Progenitor cell of endocrine pancreas (in vitro differentiated cells): ENCODE results near the gene SLFN14. TPM values are rescaled to one million over a fixed set of nuclear protein-coding genes. Genes with fewer than 3 reads are reported as not detected.

Experiments used
- DNase-seq: peaks from one replicate; pipeline ENCODE4 v3.0.0; 2021; ENCODE audit warnings: low spot score; ENCODE audit not compliant: unreplicated experiment
- H3K27ac Mint-ChIP-seq: 2 replicates; pipeline ENCODE4 v1.8.0; 2021; ENCODE audit warnings: mild to moderate bottlenecking, moderate library complexity, mixed read lengths
- H3K27me3 Mint-ChIP-seq: 2 replicates; pipeline ENCODE4 v1.8.0; 2021; ENCODE audit warnings: mixed read lengths
- H3K36me3 Mint-ChIP-seq: 2 replicates; pipeline ENCODE4 v1.8.0; 2022; ENCODE audit warnings: mixed read lengths; ENCODE audit not compliant: insufficient read depth
- H3K4me1 Mint-ChIP-seq: 2 replicates; pipeline ENCODE4 v1.8.0; 2021; ENCODE audit warnings: low read depth, mixed read lengths
- H3K4me3 Mint-ChIP-seq: 2 replicates; pipeline ENCODE4 v1.8.0; 2021; ENCODE audit warnings: low read depth, mild to moderate bottlenecking, moderate library complexity, mixed read lengths
- H3K9me3 Mint-ChIP-seq: 2 replicates; pipeline ENCODE4 v1.8.0; 2021; ENCODE audit warnings: low read depth, mixed read lengths
- total RNA-seq: library from RNA; stranded (reverse); gene quantifications from 2 replicates; pipeline ENCODE4 v1.2.1, GENCODE V29; 2021
- TF ChIP-seq, protein P1 (sequence below): fragments of 200-600 bp; sonication (generic); IDR thresholded peaks from one replicate; pipeline ENCODE4 v1.5.0; 2021; ENCODE audit warnings: antibody characterized with exemption, mild to moderate bottlenecking; ENCODE audit not compliant: unreplicated experiment

SLFN14 gene
- total RNA-seq, 1 donor from 2014 or later, result not detected

DNA sequence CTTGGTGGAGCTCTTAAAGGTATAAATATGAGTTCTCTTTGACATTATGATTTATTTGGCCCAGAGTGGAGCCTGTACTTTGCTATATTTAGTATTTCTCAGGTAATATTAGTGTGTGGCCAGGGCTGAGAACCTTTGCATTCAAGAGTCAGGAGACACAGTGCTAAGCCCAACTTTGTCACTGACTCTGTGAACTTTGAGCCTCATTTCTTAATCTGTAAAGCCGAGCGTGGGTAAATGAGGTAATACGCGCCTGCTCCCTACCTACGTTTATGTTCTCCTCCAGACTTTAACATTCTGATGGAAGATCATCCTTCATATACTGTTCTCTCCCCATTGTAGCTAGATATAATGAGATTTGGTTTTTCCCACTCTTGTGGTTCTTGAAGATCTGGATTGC, 37.0 kb upstream of the SLFN14 start:
- Mint-ChIP-seq H3K36me3 (peaks cover 23% of the 10 kb centered on the region), H3K9me3 (no peaks in the 10 kb centered on the region), H3K4me3 (no peak overlapping the region), H3K4me1 (no peaks in the 10 kb centered on the region), H3K27ac (no peak overlapping the region), H3K27me3 (no peaks in the 10 kb centered on the region)
- TF ChIP-seq, protein P1, sequence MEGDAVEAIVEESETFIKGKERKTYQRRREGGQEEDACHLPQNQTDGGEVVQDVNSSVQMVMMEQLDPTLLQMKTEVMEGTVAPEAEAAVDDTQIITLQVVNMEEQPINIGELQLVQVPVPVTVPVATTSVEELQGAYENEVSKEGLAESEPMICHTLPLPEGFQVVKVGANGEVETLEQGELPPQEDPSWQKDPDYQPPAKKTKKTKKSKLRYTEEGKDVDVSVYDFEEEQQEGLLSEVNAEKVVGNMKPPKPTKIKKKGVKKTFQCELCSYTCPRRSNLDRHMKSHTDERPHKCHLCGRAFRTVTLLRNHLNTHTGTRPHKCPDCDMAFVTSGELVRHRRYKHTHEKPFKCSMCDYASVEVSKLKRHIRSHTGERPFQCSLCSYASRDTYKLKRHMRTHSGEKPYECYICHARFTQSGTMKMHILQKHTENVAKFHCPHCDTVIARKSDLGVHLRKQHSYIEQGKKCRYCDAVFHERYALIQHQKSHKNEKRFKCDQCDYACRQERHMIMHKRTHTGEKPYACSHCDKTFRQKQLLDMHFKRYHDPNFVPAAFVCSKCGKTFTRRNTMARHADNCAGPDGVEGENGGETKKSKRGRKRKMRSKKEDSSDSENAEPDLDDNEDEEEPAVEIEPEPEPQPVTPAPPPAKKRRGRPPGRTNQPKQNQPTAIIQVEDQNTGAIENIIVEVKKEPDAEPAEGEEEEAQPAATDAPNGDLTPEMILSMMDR, result no peak
- no peak for DNase-seq

DNA sequence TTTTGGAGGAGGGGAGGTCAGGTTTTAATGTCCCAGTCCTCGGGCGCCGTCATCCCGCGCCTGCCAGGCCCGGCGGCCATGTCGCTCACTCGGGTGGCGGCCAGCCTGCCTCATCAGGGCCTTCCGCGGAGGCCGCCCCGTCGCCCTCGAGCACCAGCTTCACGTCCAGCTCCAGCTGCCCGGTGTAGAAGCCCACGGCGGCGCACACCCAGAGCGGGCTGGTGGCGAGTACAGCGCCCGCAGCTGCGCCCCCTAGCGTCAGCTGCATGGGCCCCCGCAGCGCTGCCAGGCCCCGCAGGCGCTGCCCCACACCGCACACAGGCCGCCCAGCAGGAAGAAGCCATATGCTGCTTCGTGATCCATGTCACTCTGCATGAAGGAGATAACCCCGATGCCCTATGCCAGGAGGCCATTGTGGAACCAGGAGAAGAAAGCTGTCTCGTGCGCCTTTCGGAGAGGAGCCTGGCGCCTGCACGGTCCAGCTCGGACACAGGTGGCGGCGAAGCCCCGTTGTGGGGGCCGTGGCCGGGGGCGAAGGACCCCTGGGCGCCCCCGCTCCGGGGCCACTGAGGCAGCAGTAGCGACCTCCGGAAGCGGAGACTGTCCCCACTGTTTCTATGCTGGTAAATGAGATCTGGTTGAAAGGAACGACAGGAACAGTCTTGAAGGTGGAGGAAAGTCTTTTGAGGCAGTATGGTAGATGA, 36.1 kb upstream of the SLFN14 start:
- Mint-ChIP-seq H3K36me3 (peaks cover 23% of the 10 kb centered on the region), H3K4me1 (no peaks in the 10 kb centered on the region), H3K4me3 (no peak overlapping the region), H3K9me3 (no peaks in the 10 kb centered on the region), H3K27me3 (no peaks in the 10 kb centered on the region), H3K27ac (no peak overlapping the region)
- TF ChIP-seq, protein P1, result no peak
- DNase-seq, result no peak

DNA sequence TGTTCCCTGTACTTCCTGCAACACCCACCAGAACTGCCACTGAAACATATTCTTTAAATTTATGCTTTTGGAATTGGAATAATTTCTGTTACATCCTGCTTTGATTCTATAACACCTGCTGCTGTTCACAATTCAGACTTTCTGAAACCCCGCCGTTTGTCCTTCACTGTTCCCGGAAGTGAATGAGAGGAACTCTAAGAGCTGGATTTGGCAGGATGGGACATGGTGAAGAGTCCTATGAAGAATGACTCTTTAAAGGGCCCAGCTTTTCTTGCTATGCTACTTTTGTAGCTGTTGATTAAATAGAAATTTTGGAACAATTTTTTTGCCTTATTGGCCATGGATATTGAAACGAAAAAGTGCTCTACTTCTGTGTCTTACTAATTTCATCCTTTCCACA, 35.5 kb upstream of the SLFN14 start:
- Mint-ChIP-seq H3K27me3 (no peaks in the 10 kb centered on the region), H3K4me1 (no peaks in the 10 kb centered on the region), H3K9me3 (no peaks in the 10 kb centered on the region), H3K36me3 (peaks cover 23% of the 10 kb centered on the region), H3K4me3 (no peak overlapping the region), H3K27ac (no peak overlapping the region)
- TF ChIP-seq, protein P1, result no peak
- no peak for DNase-seq

DNA sequence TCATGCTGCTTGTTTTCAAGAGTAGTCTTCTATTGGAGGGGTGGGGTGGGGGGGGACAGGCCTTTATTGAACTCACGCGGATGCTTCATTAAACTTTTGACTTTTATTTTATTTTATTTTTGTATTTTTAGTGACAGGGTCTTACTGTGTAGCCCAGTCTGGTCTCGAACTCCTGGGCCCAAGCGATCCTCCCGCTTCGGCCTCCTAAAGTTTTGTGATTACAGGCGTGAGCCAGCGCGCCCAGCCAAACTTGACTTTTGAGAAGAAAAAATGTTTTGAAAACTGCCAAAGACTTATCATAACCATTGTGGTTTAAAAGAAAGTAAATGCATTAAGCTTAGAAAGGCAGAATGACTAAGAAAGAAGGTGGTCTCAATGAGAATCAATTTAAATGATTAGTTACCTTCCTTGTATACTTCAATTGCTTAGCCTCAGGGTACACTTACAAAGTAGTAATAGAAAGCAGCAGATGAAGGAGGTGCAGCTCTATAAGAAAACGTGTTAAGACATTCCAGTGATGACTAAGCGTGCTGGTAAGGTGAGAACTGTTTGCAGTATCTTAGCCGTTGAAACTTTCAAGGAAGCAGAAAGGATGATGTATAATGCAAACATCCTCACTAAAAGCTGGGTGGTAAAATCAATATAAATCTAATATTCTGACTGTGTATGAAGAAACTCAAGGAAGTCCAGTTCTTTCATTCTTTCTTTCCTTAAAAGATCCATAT, 27.7 kb upstream of the SLFN14 start:
- Mint-ChIP-seq H3K4me1 (peaks cover 18% of the 10 kb centered on the region), H3K27ac (peak overlapping the region; percentile 91), H3K36me3 (no peaks in the 10 kb centered on the region), H3K9me3 (no peaks in the 10 kb centered on the region), H3K27me3 (peaks cover 15% of the 10 kb centered on the region), H3K4me3 (peak overlapping the region; percentile 97)
- TF ChIP-seq, protein P1, result no peak
- no peak for DNase-seq

DNA sequence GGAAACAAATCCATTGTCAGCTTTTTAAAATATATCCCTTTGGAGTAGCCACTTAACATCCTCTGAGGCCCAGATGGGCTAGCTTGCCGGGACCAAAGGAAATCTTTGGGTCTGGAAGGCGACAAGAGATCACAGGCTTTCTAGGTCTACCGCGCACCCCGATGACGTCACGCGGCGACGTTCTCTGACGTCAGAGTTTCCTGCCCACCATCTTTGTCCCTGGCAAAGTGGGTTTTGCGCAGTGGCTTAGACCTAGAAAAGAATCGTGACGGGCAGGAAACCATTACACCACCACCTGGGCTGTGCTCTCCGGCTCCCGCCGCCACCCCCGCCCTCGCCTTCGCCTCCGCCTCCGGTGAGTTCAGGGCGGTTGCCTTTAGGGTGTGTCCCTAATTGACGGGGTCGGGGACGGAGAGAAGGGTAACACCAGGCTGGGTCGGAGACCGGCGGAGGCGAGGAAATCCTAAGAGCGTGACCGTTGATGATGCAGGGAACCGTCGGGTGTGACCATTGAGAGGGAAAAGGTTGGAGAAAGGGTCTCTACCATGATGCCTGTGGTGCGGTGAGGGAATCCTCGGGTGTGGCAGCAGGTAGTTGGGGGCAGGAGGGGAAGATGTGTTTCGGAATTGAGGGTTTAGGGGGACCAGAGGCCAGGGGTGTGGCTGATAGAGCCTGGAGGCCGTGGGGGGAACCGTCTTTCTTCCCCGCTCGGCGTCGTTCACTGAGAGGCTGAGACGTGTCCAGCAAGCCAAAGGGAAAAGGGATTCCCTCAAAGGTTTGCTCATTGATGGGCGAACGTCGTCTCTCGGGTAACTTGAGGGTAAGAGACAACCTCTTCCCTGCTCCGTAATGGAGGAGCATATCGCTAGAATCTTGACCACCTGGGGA, 26.7 kb upstream of the SLFN14 start, which contains the start of gene AP2B1:
TSS of gene AP2B1 (plus strand) at position 249 of the 888 bp plus-strand sequence. CDS start 6,709 bp downstream, outside the sequence.
- DNase-seq, result peak; percentile 96

More for the DNA sequence above, 26.7 kb upstream of the SLFN14 start, which contains the start of gene AP2B1:
- TF ChIP-seq, protein P1, result no peak
- Mint-ChIP-seq H3K27me3 (peaks cover 19% of the 10 kb centered on the region), H3K36me3 (no peaks in the 10 kb centered on the region), H3K27ac (peak within 1 kb of the TSS; percentile 99), H3K4me3 (peak within 1 kb of the TSS; percentile 97), H3K9me3 (no peaks in the 10 kb centered on the region), H3K4me1 (peaks cover 18% of the 10 kb centered on the region)
